Liver (tissue), 9 donors: Measurements from ENCODE around the gene ADH7. TPM values are rescaled to one million over a fixed set of nuclear protein-coding genes. Genes with fewer than 3 reads are reported as not detected.

Source experiments
- DNase-seq: peaks from one replicate; pipeline ENCODE4 v3.0.0-alpha.2; 2017; ENCODE audit warnings: low spot score
- H3K27ac ChIP-seq, 2 donors: one replicate each; pipeline ENCODE4 v1.7.0; 2013; ENCODE audit warnings: inconsistent platforms in 2 of 2, low read length in 2 of 2, control low read depth in 1 of 2, low read depth in 1 of 2, mild to moderate bottlenecking in 1 of 2
- H3K27me3 ChIP-seq, 4 donors: one replicate each; pipeline versions ENCODE4 v1.6.1 to v1.7.0; 2013; ENCODE audit warnings: low read length in 3 of 4, inconsistent platforms in 1 of 4, mild to moderate bottlenecking in 1 of 4, moderate library complexity in 1 of 4; ENCODE audit not compliant: control insufficient read depth in 4 of 4, insufficient read depth in 4 of 4
- H3K36me3 ChIP-seq, 4 donors: one replicate each; pipeline versions ENCODE4 v1.6.1 to v1.7.0; 2013; ENCODE audit warnings: low read length in 3 of 4, mild to moderate bottlenecking in 3 of 4, low read depth in 1 of 4, moderate library complexity in 1 of 4; ENCODE audit not compliant: control insufficient read depth in 4 of 4, insufficient read depth in 3 of 4
- H3K4me1 ChIP-seq, 4 donors: one replicate each; pipeline versions ENCODE4 v1.6.1 to v1.7.0; 2013; ENCODE audit warnings: low read length in 3 of 4, mild to moderate bottlenecking in 3 of 4, moderate library complexity in 1 of 4; ENCODE audit not compliant: control insufficient read depth in 4 of 4, insufficient read depth in 4 of 4
- H3K4me3 ChIP-seq, 3 donors: one replicate each; pipeline versions ENCODE4 v1.6.1 to v1.7.0; 2013; ENCODE audit warnings: low read length in 3 of 3, control low read depth in 1 of 3, low read depth in 1 of 3, mild to moderate bottlenecking in 1 of 3
- H3K9ac ChIP-seq, 2 donors: one replicate each; pipeline ENCODE4 v1.7.0; 2013; ENCODE audit warnings: low read length in 2 of 2, mild to moderate bottlenecking in 2 of 2, moderate library complexity in 2 of 2, control low read depth in 1 of 2, low read depth in 1 of 2
- H3K9me3 ChIP-seq, 4 donors: one replicate each; pipeline versions ENCODE4 v1.6.1 to v1.7.0; 2013; ENCODE audit warnings: low read length in 3 of 4; ENCODE audit not compliant: control insufficient read depth in 4 of 4
- CTCF ChIP-seq: fragments of 150-350 bp; IDR thresholded peaks from 2 replicates; pipeline ENCODE4 v1.5.1; 2017; ENCODE audit warnings: improper control_type of control experiment, low read depth, low read length; ENCODE audit not compliant: missing input control
- EGR1 ChIP-seq, 2 donors: IDR thresholded peaks; 2 replicates each; pipeline ENCODE4 v1.6.1; 2016 to 2018; ENCODE audit warnings: antibody characterized with exemption in 2 of 2, low read depth in 2 of 2
- FOXA1 ChIP-seq: IDR thresholded peaks from 2 replicates; pipeline ENCODE4 v1.6.1; 2016; ENCODE audit warnings: antibody characterized with exemption
- FOXA2 ChIP-seq: IDR thresholded peaks from 2 replicates; pipeline ENCODE4 v1.6.1; 2016; ENCODE audit warnings: antibody characterized with exemption
- GABPA ChIP-seq, 2 donors: IDR thresholded peaks in 1 of 2; conservative IDR thresholded peaks in 1 of 2; 2 replicates each; pipeline ENCODE4 v1.6.1; 2016; ENCODE audit warnings: antibody characterized with exemption in 2 of 2, mild to moderate bottlenecking in 1 of 2, moderate library complexity in 1 of 2
- HNF4A ChIP-seq, 2 donors: conservative IDR thresholded peaks; 2 replicates each; pipeline ENCODE4 v1.6.1; 2016; ENCODE audit warnings: antibody characterized with exemption in 2 of 2, mild to moderate bottlenecking in 2 of 2
- HNF4G ChIP-seq: IDR thresholded peaks from 2 replicates; pipeline ENCODE4 v1.6.1; 2016; ENCODE audit warnings: antibody characterized with exemption
- JUND ChIP-seq, 2 donors: IDR thresholded peaks; 2 replicates each; pipeline ENCODE4 v1.6.1; 2016; ENCODE audit warnings: antibody characterized with exemption in 2 of 2
- MAX ChIP-seq: IDR thresholded peaks from 2 replicates; pipeline ENCODE4 v1.6.1; 2016; ENCODE audit warnings: antibody characterized with exemption
- NR2F2 ChIP-seq: IDR thresholded peaks from 2 replicates; pipeline ENCODE4 v1.6.1; 2016; ENCODE audit warnings: antibody characterized with exemption
- RAD21 ChIP-seq, 2 donors: IDR thresholded peaks; 2 replicates each; pipeline ENCODE4 v1.6.1; 2016; ENCODE audit warnings: antibody characterized with exemption in 2 of 2, mild to moderate bottlenecking in 2 of 2
- RXRA ChIP-seq, 2 donors: IDR thresholded peaks; 2 replicates each; pipeline ENCODE4 v1.6.1; 2017 to 2018; ENCODE audit warnings: antibody characterized with exemption in 2 of 2, mild to moderate bottlenecking in 1 of 2
- SP1 ChIP-seq: IDR thresholded peaks from 2 replicates; pipeline ENCODE4 v1.6.1; 2018; ENCODE audit warnings: antibody characterized with exemption, mild to moderate bottlenecking
- TAF1 ChIP-seq: conservative IDR thresholded peaks from 2 replicates; pipeline ENCODE4 v1.6.1; 2016; ENCODE audit warnings: antibody characterized with exemption, mild to moderate bottlenecking
- YY1 ChIP-seq: IDR thresholded peaks from 2 replicates; pipeline ENCODE4 v1.6.1; 2016; ENCODE audit warnings: antibody characterized with exemption, mild to moderate bottlenecking
- polyA plus RNA-seq, 2 donors: library from polyadenylated mRNA; stranded (reverse) in 1 of 2; unstranded in 1 of 2; fragments of 200-250 nt in 1 of 2; fragments of >200 nt in 1 of 2; fragmentation: Nextera tagmentation in 1 of 2; extraction: Ambion mirVana in 1 of 2; gene quantifications; one replicate each; pipeline versions ENCODE4 v1.2.1 to v1.2.3, GENCODE V29; 2013 to 2015
- total RNA-seq, 2 donors: library from RNA; depleted of rRNA; stranded (reverse); fragments of >200 nt; gene quantifications; one replicate each; pipeline ENCODE4 v1.2.3, GENCODE V29; 2014
- TF ChIP-seq, protein P1 (sequence below): IDR thresholded peaks from 2 replicates; pipeline ENCODE4 v1.6.1; 2016; ENCODE audit warnings: antibody characterized with exemption, mild to moderate bottlenecking
- TF ChIP-seq, protein P2 (sequence below): IDR thresholded peaks from 2 replicates; pipeline ENCODE4 v1.6.1; 2016; ENCODE audit warnings: antibody characterized with exemption
- TF ChIP-seq, protein P3 (sequence below): IDR thresholded peaks from 2 replicates; pipeline ENCODE4 v1.6.1; 2016; ENCODE audit warnings: antibody characterized with exemption
- donor health status: healthy.
- donor health status: healthy.
- donor health status: healthy.
- donor health status: healthy.
- donor health status: healthy.

Gene ADH7
- total and polyA plus RNA-seq, 4 donors: under 0.01 TPM; not detected in 3

GRCh38 chr4:99394896-99395295 lies 40.2 kb downstream of the ADH7 start:
- no peaks in the 10 kb centered on the region for H3K36me3 ChIP-seq
- no peak overlapping the region for H3K9ac ChIP-seq
- peak in 1 of 2 donors; percentile 38 for TF ChIP-seq RXRA (IDR thresholded peaks at IDR 0.05)
- TF ChIP-seq HNF4G: no peak
- TF ChIP-seq, protein P1, sequence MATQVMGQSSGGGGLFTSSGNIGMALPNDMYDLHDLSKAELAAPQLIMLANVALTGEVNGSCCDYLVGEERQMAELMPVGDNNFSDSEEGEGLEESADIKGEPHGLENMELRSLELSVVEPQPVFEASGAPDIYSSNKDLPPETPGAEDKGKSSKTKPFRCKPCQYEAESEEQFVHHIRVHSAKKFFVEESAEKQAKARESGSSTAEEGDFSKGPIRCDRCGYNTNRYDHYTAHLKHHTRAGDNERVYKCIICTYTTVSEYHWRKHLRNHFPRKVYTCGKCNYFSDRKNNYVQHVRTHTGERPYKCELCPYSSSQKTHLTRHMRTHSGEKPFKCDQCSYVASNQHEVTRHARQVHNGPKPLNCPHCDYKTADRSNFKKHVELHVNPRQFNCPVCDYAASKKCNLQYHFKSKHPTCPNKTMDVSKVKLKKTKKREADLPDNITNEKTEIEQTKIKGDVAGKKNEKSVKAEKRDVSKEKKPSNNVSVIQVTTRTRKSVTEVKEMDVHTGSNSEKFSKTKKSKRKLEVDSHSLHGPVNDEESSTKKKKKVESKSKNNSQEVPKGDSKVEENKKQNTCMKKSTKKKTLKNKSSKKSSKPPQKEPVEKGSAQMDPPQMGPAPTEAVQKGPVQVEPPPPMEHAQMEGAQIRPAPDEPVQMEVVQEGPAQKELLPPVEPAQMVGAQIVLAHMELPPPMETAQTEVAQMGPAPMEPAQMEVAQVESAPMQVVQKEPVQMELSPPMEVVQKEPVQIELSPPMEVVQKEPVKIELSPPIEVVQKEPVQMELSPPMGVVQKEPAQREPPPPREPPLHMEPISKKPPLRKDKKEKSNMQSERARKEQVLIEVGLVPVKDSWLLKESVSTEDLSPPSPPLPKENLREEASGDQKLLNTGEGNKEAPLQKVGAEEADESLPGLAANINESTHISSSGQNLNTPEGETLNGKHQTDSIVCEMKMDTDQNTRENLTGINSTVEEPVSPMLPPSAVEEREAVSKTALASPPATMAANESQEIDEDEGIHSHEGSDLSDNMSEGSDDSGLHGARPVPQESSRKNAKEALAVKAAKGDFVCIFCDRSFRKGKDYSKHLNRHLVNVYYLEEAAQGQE: no peak
- peak in 1 of 2 donors; percentile 29 for TF ChIP-seq HNF4A (conservative IDR thresholded peaks at IDR 0.05)
- no peak for TF ChIP-seq RAD21 (IDR thresholded peaks at IDR 0.05)
- no peak for TF ChIP-seq EGR1 (IDR thresholded peaks at IDR 0.05; ENCODE audit: low read depth in 2 of 2)
- TF ChIP-seq YY1: peak; percentile 24
- no peak for TF ChIP-seq NR2F2
- no peak for TF ChIP-seq CTCF
- TF ChIP-seq, protein P2, sequence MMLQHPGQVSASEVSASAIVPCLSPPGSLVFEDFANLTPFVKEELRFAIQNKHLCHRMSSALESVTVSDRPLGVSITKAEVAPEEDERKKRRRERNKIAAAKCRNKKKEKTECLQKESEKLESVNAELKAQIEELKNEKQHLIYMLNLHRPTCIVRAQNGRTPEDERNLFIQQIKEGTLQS: no peak
- no peak for TF ChIP-seq FOXA2
- no peak for TF ChIP-seq TAF1
- TF ChIP-seq FOXA1: no peak
- no peak for TF ChIP-seq MAX
- TF ChIP-seq GABPA (IDR thresholded peaks at IDR 0.05 in 1 of 2, conservative IDR thresholded peaks at IDR 0.05 in 1 of 2): no peak
- TF ChIP-seq, protein P3, sequence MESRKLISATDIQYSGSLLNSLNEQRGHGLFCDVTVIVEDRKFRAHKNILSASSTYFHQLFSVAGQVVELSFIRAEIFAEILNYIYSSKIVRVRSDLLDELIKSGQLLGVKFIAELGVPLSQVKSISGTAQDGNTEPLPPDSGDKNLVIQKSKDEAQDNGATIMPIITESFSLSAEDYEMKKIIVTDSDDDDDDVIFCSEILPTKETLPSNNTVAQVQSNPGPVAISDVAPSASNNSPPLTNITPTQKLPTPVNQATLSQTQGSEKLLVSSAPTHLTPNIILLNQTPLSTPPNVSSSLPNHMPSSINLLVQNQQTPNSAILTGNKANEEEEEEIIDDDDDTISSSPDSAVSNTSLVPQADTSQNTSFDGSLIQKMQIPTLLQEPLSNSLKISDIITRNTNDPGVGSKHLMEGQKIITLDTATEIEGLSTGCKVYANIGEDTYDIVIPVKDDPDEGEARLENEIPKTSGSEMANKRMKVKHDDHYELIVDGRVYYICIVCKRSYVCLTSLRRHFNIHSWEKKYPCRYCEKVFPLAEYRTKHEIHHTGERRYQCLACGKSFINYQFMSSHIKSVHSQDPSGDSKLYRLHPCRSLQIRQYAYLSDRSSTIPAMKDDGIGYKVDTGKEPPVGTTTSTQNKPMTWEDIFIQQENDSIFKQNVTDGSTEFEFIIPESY: no peak
- TF ChIP-seq JUND (IDR thresholded peaks at IDR 0.05): peak in 1 of 2 donors; percentile 26
- TF ChIP-seq SP1: no peak
- H3K27ac ChIP-seq: peak overlapping the region in 1 of 2 donors; percentile 44
- DNase-seq: no peak
- no peak overlapping the region for H3K4me3 ChIP-seq
- no peaks in the 10 kb centered on the region for H3K9me3 ChIP-seq
- H3K4me1 ChIP-seq: peaks cover 0 to 5% (median 0%) of the 10 kb centered on the region in 4 donors
- no peaks in the 10 kb centered on the region for H3K27me3 ChIP-seq
